Posterior vena cava (tissue), 2 donors: Measurements from ENCODE around the gene SEMA4G. TPM values are rescaled to one million over a fixed set of nuclear protein-coding genes. Genes with fewer than 3 reads are reported as not detected.
"Not testable (repeated sequence)": the region's sequence is repeated elsewhere in the genome, so short reads cannot be mapped to it uniquely, and the experiment has no call there.

Source experiments
- DNase-seq: peaks from one replicate; pipeline ENCODE4 v3.0.0-alpha.2; 2020; ENCODE audit warnings: low spot score
- intact Hi-C, 2 donors: fragments of 100-400 bp; cut with DNase I; formaldehyde crosslinking; loops; one replicate each; pipeline versions ENCODE4 v1.14.1 to v1.14.2; 2022 to 2023
- total RNA-seq, 2 donors: library from RNA; stranded (reverse); fragmentation: NEBNext Ultra II Directional; extraction: Animal tissue kit (Norgen Biotek cat#: 25700); gene quantifications; one replicate each; pipeline ENCODE4 v1.2.1, GENCODE V29; 2021
- donor health status: DM: yes; HTN: yes; CAD: no.
- donor health status: DM: yes; HTN: yes; CAD: no.

SEMA4G gene
- total RNA-seq, 2 donors from 2014 or later: 1.1 to 1.6 TPM

GRCh38 chr10:100968062-100968736 is 1.1 kb upstream of the SEMA4G start:
- intact Hi-C loops: no loop called here
- DNase-seq: no peak

- DNase-seq: no peak
- intact Hi-C loops: no loop called here
Observed at GRCh38 chr10:100968863-100969186, 479 bp upstream of the SEMA4G start.

GRCh38 chr10:100970076-100970913 is 991 bp downstream of the SEMA4G start:
- no peak for DNase-seq
- intact Hi-C loops: no loop called here

- intact Hi-C loops: no loop called here
- peak; percentile 26 for DNase-seq
Observed at GRCh38 chr10:100970914-100971811, 1.9 kb downstream of the SEMA4G start.

GRCh38 chr10:100972115-100972903 is 3.0 kb downstream of the SEMA4G start:
- peak; percentile 38 for DNase-seq
- intact Hi-C loops: no loop called here

- peak; percentile 64 for DNase-seq
- intact Hi-C loops: no loop called here
Observed at GRCh38 chr10:100972904-100973535, 3.7 kb downstream of the SEMA4G start.

GRCh38 chr10:100975397-100975796 is 6.1 kb downstream of the SEMA4G start:
- DNase-seq: peak; percentile 34
- intact Hi-C loops: not testable (repeated sequence)

GRCh38 chr10:100976906-100977305 is 7.6 kb downstream of the SEMA4G start:
- intact Hi-C loops: no loop called here
- no peak for DNase-seq

- intact Hi-C loops: no loop called here
- peak; percentile 64 for DNase-seq
Observed at GRCh38 chr10:100977436-100977835, 8.1 kb downstream of the SEMA4G start.

- intact Hi-C loops: no loop called here
- peak; percentile 57 for DNase-seq
Observed at GRCh38 chr10:100978121-100978900, 9.0 kb downstream of the SEMA4G start.

GRCh38 chr10:100978901-100979195 is 9.5 kb downstream of the SEMA4G start:
- intact Hi-C loops: no loop called here
- peak; percentile 36 for DNase-seq

- DNase-seq: peak; percentile 74
- intact Hi-C loops: no loop called here
Observed at GRCh38 chr10:100979791-100980272, 10.5 kb downstream of the SEMA4G start.

GRCh38 chr10:100980311-100980710 is 11.0 kb downstream of the SEMA4G start:
- DNase-seq: no peak
- intact Hi-C loops: no loop called here

- DNase-seq: peak; percentile 38
- intact Hi-C loops: no loop called here
Observed at GRCh38 chr10:100980711-100981110, 11.4 kb downstream of the SEMA4G start.

GRCh38 chr10:100981178-100981772 is 12.0 kb downstream of the SEMA4G start:
- intact Hi-C loops: no loop called here
- DNase-seq: no peak

- intact Hi-C loops: no loop called here
- DNase-seq: peak; percentile 76
Observed at GRCh38 chr10:100982916-100983830, 13.9 kb downstream of the SEMA4G start.
